GM12878 (cell line): ENCODE results near the gene TRAF2. TPM values are rescaled to one million over a fixed set of nuclear protein-coding genes. Genes with fewer than 3 reads are reported as not detected.

ENCODE experiments used
- ATAC-seq: fragments of 200-7000 bp; cut with Tn5 transposase; 3 replicates; pipeline ENCODE4 v1.9.1; 2020; ENCODE audit warnings: mild to moderate bottlenecking, moderate library complexity
- BruUV-seq: library from RNA; stranded (reverse); fragments of 400-500 nt; replicated peaks from 2 replicates; lab custom pipeline; 2021; lab: Mats Ljungman, UMichigan
- CTCF ChIA-PET: fragments of 300-600 bp; sonication (Branson Sonifier 250); formaldehyde crosslinking; extraction: SDS; loops from one replicate; lab custom pipeline; 2021; ENCODE audit warnings: inconsistent platforms; lab: Yijun Ruan, JAX
- POLR2A ChIA-PET: fragments of 350-600 bp; formaldehyde crosslinking; extraction: SDS; loops from one replicate; lab custom pipeline; 2021; ENCODE audit warnings: inconsistent platforms; lab: Charles Lee
- RAD21 ChIA-PET: fragments of 300-600 bp; sonication (Branson Sonifier 250); formaldehyde crosslinking; loops from one replicate; lab custom pipeline; 2023; ENCODE audit warnings: antibody characterized with exemption; ENCODE audit not compliant: unreplicated experiment; lab: Charles Lee
- SMC1A ChIA-PET: fragments of 300-600 bp; sonication (Branson Sonifier 250); formaldehyde crosslinking; loops from one replicate; lab custom pipeline; 2023; ENCODE audit not compliant: unreplicated experiment, uncharacterized antibody; lab: Charles Lee
- DNase-seq: peaks from one replicate; pipeline ENCODE4 v3.0.0-alpha.2; 2011; ENCODE audit warnings: low read depth, low spot score
- FAIRE-seq: peaks from 3 replicates; lab custom pipeline; 2011; peaks lifted over from hg19 to GRCh38; lab: Jason Lieb, UNC
- H2AFZ ChIP-seq: 2 replicates; pipeline ENCODE4 v1.6.0; 2011; ENCODE audit warnings: low read depth, low read length, control low read depth; ENCODE audit not compliant: control insufficient read depth
- H3K27ac ChIP-seq: 2 replicates; pipeline ENCODE4 v1.5.1; 2011; ENCODE audit warnings: control low read depth; ENCODE audit not compliant: control insufficient read depth, insufficient read depth
- H3K27me3 ChIP-seq, 2 experiments: replicated peaks in 1 of 2; 2 replicates each; pipeline versions ENCODE4 v1.6.0 to v1.6.1; 2011; ENCODE audit warnings: low read length in 1 of 2; ENCODE audit not compliant: control insufficient read depth in 2 of 2, insufficient read depth in 2 of 2
- H3K36me3 ChIP-seq, 2 experiments: 2 replicates each; pipeline ENCODE4 v1.5.1; 2011; ENCODE audit warnings: low read length in 1 of 2; ENCODE audit not compliant: control insufficient read depth in 2 of 2, insufficient read depth in 2 of 2
- H3K4me1 ChIP-seq: 2 replicates; pipeline ENCODE4 v1.6.1; 2011; ENCODE audit warnings: mild to moderate bottlenecking, low read length, moderate library complexity, mixed read lengths; ENCODE audit not compliant: control insufficient read depth, insufficient read depth
- H3K4me2 ChIP-seq: 2 replicates; pipeline ENCODE4 v1.6.0; 2011; ENCODE audit warnings: control low read depth; ENCODE audit not compliant: control insufficient read depth, insufficient read depth
- H3K4me3 ChIP-seq: fragments of 200-600 bp; sonication (generic); 2 replicates; pipeline ENCODE4 v1.5.1; 2016
- H3K79me2 ChIP-seq: 2 replicates; pipeline ENCODE4 v1.6.0; 2011; ENCODE audit warnings: low read length; ENCODE audit not compliant: control insufficient read depth, insufficient read depth
- H3K9ac ChIP-seq: 2 replicates; pipeline ENCODE4 v1.8.0; 2011; ENCODE audit warnings: low read length, control low read depth, mixed read lengths; ENCODE audit not compliant: control insufficient read depth, insufficient read depth
- H3K9me3 ChIP-seq: replicated peaks from 3 replicates; pipeline ENCODE4 v1.5.1; 2011; ENCODE audit warnings: mild to moderate bottlenecking, low read length; ENCODE audit not compliant: control insufficient read depth, insufficient read depth
- H4K20me1 ChIP-seq: 2 replicates; pipeline ENCODE4 v1.6.0; 2011; ENCODE audit not compliant: control insufficient read depth, insufficient read depth
- BCL3 ChIP-seq: IDR thresholded peaks from 2 replicates; pipeline ENCODE4 v1.6.1; 2011; ENCODE audit warnings: borderline replicate concordance, low read depth, mild to moderate bottlenecking, moderate library complexity, low read length; ENCODE audit not compliant: insufficient read depth, poor library complexity, severe bottlenecking
- CHD4 ChIP-seq: fragments of 200-600 bp; sonication (generic); IDR thresholded peaks from 2 replicates; pipeline ENCODE4 v1.6.1; 2016; ENCODE audit warnings: mild to moderate bottlenecking
- CREM ChIP-seq: IDR thresholded peaks from 2 replicates; pipeline ENCODE4 v1.6.1; 2014; ENCODE audit warnings: antibody characterized with exemption, low read depth
- E2F4 ChIP-seq: IDR thresholded peaks from 2 replicates; pipeline ENCODE4 v1.6.1; 2012; ENCODE audit warnings: low read depth, low read length, improper control_type of control experiment
- ELK1 ChIP-seq: IDR thresholded peaks from 2 replicates; pipeline ENCODE4 v1.6.1; 2012; ENCODE audit warnings: low read depth, low read length, improper control_type of control experiment
- EP300 ChIP-seq, 2 experiments: fragments of 150-350 bp in 1 of 2; IDR thresholded peaks; 2 replicates each; pipeline ENCODE4 v1.6.1; 2011 to 2012; ENCODE audit warnings: low read depth in 2 of 2, low read length in 2 of 2, borderline replicate concordance in 1 of 2, improper control_type of control experiment in 1 of 2, inconsistent platforms in 1 of 2; ENCODE audit not compliant: control insufficient read depth in 1 of 2
- EZH2 ChIP-seq: IDR thresholded peaks from 2 replicates; pipeline ENCODE4 v1.6.1; 2012; ENCODE audit warnings: low read depth, mild to moderate bottlenecking, control low read depth, inconsistent platforms, low read length, borderline replicate concordance; ENCODE audit not compliant: control insufficient read depth
- HSF1 ChIP-seq: fragments of 150-350 bp; IDR thresholded peaks from 2 replicates; pipeline ENCODE4 v1.6.1; 2014; ENCODE audit warnings: mild to moderate bottlenecking, low read depth, low read length
- IKZF2 ChIP-seq, 2 experiments: fragments of 450-650 bp; IDR thresholded peaks; 2 replicates each; pipeline ENCODE4 v1.6.1; 2017; ENCODE audit warnings: mild to moderate bottlenecking in 2 of 2, moderate library complexity in 2 of 2
- LARP7 ChIP-seq: fragments of 450-650 bp; IDR thresholded peaks from 2 replicates; pipeline ENCODE4 v1.6.1; 2017; ENCODE audit warnings: mild to moderate bottlenecking
- MTA3 ChIP-seq: IDR thresholded peaks from 2 replicates; pipeline ENCODE4 v1.6.1; 2012; ENCODE audit warnings: low read length, inconsistent platforms, borderline replicate concordance
- NR2C1 ChIP-seq: fragments of 450-650 bp; IDR thresholded peaks from 2 replicates; pipeline ENCODE4 v1.6.1; 2017; ENCODE audit warnings: antibody characterized with exemption, mild to moderate bottlenecking, moderate library complexity
- POLR2AphosphoS5 ChIP-seq: IDR thresholded peaks from 2 replicates; pipeline ENCODE4 v1.6.1; 2011; ENCODE audit warnings: mild to moderate bottlenecking, low read length, inconsistent platforms
- SUPT20H ChIP-seq: IDR thresholded peaks from 2 replicates; pipeline ENCODE4 v1.6.1; 2011; ENCODE audit warnings: low read depth, mild to moderate bottlenecking, low read length, moderate library complexity, borderline replicate concordance; ENCODE audit not compliant: control insufficient read depth
- ZNF622 ChIP-seq: fragments of 450-650 bp; IDR thresholded peaks from 2 replicates; pipeline ENCODE4 v1.6.1; 2017; ENCODE audit warnings: mild to moderate bottlenecking, inconsistent platforms
- WGBS: methylation state at CpG from one replicate; pipeline ENCODE4 v1.1.6; 2016; ENCODE audit warnings: low lambda C conversion rate; ENCODE audit not compliant: insufficient replicate concordance, insufficient coverage; ENCODE audit errors: missing lambda C conversion rate; 5-methylcytosine and 5-hydroxymethylcytosine counted together
- in situ Hi-C: fragments of 300-500 bp; cut with MboI; formaldehyde crosslinking; loops from 9 replicates; pipeline ENCODE4 v1.14.3; 2018; ENCODE audit warnings: mixed read lengths
- intact Hi-C: fragments of 100-400 bp; cut with micrococcal nuclease; formaldehyde crosslinking; loops from one replicate; pipeline ENCODE4 v1.14.2; 2022; ENCODE audit not compliant: unreplicated experiment
- polyA plus RNA-seq, 11 experiments: library from polyadenylated mRNA; depleted of rRNA in 4 of 11; unstranded in 6 of 11; stranded (reverse) in 5 of 11; fragments of >200 nt; fragmentation: Nextera tagmentation in 4 of 11; fragmentation: Illumina TruSeq in 1 of 11; extraction: Ambion mirVana in 4 of 11; extraction: Trizol in 1 of 11; gene quantifications; 1 replicate in 1 of 11; 2 replicates in 10 of 11; pipeline versions ENCODE4 v1.2.1 to v1.2.3, GENCODE V29; 2011 to 2016; ENCODE audit warnings: inconsistent platforms in 2 of 11, missing spikeins in 2 of 11, low read depth in 1 of 11
- total RNA-seq, 4 experiments: library from RNA; depleted of rRNA in 3 of 4; stranded (reverse); fragments of >200 nt in 3 of 4; fragmentation: Illumina TruSeq in 1 of 4; extraction: Trizol in 1 of 4; gene quantifications; 2 replicates each; pipeline versions ENCODE4 v1.2.1 to v1.2.3, GENCODE V29; 2013 to 2021
- TF ChIP-seq, protein P1 (sequence below): fragments of 450-650 bp; conservative IDR thresholded peaks from 2 replicates; pipeline ENCODE4 v1.6.1; 2017; ENCODE audit warnings: mild to moderate bottlenecking, moderate library complexity

TRAF2 gene
- total and polyA plus RNA-seq, 10 of the 15 experiments (the other 5 are each of a cell fraction or from before 2014, with no cell fraction given) = 0.34 to 39.5 (median 18.7) TPM

DNA sequence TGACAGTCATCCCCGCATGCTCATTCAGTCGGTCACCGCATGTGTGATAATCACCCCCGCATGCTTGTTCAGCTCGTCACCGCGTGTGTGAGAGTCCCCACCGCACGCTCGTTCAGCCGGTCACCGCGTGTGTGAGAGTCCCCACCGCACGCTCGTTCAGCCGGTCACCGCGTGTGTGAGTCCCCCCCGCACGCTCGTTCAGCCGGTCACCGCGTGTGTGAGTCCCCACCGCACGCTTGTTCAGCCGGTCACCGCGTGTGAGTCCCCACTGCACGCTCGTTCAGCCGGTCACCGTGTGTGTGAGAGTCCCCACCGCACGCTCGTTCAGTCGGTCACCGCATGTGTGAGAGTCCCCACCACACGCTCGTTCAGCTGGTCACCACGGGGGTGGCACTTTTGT is 3.5 kb downstream of the TRAF2 start (continued):
- TF ChIP-seq BCL3 (peak; percentile 90), E2F4 (no peak), ZNF622 (no peak), EZH2 (no peak), CREM (no peak), POLR2AphosphoS5 (0 out of 2 replicates have a peak, but pooled peaks have one; percentile 27)

DNA sequence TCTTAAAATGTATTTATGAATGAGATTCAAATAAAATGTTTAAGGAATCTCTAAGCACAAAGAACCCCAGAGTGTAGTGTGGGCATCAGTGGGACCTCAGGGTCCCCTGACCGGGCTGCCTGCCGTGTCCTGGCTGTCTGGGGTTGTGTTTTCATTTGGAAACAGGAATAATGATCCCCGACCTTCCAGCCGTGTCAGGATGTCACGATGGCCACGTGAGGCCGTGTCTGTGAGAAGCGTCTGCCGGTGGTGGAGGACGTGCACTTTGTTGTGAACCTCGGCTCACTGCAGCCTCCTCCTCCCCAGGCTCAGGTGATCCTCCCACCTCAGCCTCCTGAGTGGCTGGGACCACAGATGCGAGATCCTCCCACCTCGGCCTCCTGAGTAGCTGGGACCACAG is 4.3 kb downstream of the TRAF2 start:
- no peak for ATAC-seq
- FAIRE-seq = no peak
- ChIA-PET POLR2A (interaction anchor here (0.9 kb wide), 1 partner anchor 39 kb away, joined by 3 read pairs; the partner anchor contains the start of gene MAMDC4), SMC1A (no interaction called here), CTCF (no interaction called here), RAD21 (interaction anchor here (1.8 kb wide), 1 partner anchor 9 kb away, joined by 5 read pairs; no protein-coding TSS in a partner anchor)
- H3K9me3 ChIP-seq = no peaks in the 10 kb centered on the region
- in situ Hi-C loops (no loop called here), intact Hi-C loops (no loop called here)
- no peak overlapping the region for H3K4me3 ChIP-seq
- DNase-seq = no peak
- no peaks in the 10 kb centered on the region; the same call in 1 of the 2 replicates for H3K4me1 ChIP-seq
- no peak overlapping the region for H3K27ac ChIP-seq
- peaks cover 82% of the 10 kb centered on the region for H3K79me2 ChIP-seq
- H2AFZ ChIP-seq = no peak overlapping the region
- H4K20me1 ChIP-seq = no peaks in the 10 kb centered on the region; the same call in 1 of the 2 replicates
- no TSS peak for BruUV-seq
- 86% methylated on average over 13 of the region's 13 CpGs for WGBS
- H3K4me2 ChIP-seq = no peak overlapping the region
- no peaks in the 10 kb centered on the region for H3K27me3 ChIP-seq
- H3K36me3 ChIP-seq = peaks cover 6 to 17% of the 10 kb centered on the region in 2 experiments; a peak in 3 of 4 replicates
- no peak overlapping the region for H3K9ac ChIP-seq
- TF ChIP-seq CHD4 (no peak), EP300 (IDR thresholded peaks at IDR 0.05; ENCODE audit: borderline replicate concordance in 1 of 2, control insufficient read depth in 1 of 2, low read depth in 2 of 2, low read length in 2 of 2) (no peak), MTA3 (no peak), ELK1 (no peak), LARP7 (no peak), IKZF2 (IDR thresholded peaks at IDR 0.05) (no peak), HSF1 (no peak), SUPT20H (no peak), NR2C1 (no peak)
- TF ChIP-seq, protein P1, sequence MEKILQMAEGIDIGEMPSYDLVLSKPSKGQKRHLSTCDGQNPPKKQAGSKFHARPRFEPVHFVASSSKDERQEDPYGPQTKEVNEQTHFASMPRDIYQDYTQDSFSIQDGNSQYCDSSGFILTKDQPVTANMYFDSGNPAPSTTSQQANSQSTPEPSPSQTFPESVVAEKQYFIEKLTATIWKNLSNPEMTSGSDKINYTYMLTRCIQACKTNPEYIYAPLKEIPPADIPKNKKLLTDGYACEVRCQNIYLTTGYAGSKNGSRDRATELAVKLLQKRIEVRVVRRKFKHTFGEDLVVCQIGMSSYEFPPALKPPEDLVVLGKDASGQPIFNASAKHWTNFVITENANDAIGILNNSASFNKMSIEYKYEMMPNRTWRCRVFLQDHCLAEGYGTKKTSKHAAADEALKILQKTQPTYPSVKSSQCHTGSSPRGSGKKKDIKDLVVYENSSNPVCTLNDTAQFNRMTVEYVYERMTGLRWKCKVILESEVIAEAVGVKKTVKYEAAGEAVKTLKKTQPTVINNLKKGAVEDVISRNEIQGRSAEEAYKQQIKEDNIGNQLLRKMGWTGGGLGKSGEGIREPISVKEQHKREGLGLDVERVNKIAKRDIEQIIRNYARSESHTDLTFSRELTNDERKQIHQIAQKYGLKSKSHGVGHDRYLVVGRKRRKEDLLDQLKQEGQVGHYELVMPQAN = no peak
